ENCODE measurements around the gene TAGLN3. TPM values are rescaled to one million over a fixed set of nuclear protein-coding genes. Genes with fewer than 3 reads are reported as not detected.

The TAGLN3 gene
- total RNA-seq, 4 donors from 2014 or later, result 0.22 to 2.6 TPM; not detected in 2

DNA sequence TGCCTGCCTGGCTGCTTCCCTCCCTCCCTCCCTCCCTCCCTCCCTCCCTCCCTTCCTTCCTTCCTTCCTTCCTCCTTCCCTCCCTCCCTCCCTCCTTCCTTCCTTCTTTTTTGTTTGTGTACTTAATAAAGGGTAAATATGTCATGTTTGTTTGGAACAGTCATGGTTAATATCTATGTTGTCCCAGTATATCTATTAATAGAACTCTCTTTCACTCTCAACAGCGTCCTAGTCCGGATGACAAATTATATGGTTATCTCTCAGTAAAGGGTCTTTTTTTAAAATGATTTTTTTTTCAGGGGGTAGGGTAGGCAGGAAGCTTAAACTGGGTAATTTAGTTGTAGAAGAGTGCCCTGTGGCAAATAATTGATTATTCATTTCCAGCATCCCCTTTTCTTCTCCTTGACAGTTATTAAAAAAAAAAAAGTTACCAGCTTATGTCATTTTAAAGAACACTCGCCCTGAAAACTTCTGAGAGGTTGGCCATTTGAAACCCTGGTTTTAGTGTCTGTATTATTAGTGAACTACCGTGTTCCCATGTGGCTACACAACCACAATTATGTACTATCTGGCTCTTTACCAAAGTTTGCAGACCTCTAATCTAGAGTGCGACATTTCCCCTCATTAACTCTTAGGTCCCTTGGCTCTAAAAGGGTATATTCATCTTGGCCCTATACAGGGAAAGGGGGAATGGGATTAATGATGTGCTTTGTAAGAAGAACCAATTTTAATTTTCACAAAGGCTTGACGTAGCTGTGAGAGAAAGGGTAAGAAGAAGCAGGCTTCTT is 13.7 kb downstream of the TAGLN3 start:
- H3K27ac ChIP-seq, result peak overlapping the region in 2 of 3 donors; percentile 43 to 55
- H3K9me3 ChIP-seq, result no peaks in the 10 kb centered on the region
- intact Hi-C loops (cut with DNase I), result no loop called here
- H3K36me3 ChIP-seq, result no peaks in the 10 kb centered on the region
- 71 to 75% methylated on average over 6 of the region's 6 CpGs for WGBS, 2 donors
- no peak for DNase-seq
- no peak for TF ChIP-seq POLR2A (IDR thresholded peaks at IDR 0.05)
- TF ChIP-seq, protein P1, sequence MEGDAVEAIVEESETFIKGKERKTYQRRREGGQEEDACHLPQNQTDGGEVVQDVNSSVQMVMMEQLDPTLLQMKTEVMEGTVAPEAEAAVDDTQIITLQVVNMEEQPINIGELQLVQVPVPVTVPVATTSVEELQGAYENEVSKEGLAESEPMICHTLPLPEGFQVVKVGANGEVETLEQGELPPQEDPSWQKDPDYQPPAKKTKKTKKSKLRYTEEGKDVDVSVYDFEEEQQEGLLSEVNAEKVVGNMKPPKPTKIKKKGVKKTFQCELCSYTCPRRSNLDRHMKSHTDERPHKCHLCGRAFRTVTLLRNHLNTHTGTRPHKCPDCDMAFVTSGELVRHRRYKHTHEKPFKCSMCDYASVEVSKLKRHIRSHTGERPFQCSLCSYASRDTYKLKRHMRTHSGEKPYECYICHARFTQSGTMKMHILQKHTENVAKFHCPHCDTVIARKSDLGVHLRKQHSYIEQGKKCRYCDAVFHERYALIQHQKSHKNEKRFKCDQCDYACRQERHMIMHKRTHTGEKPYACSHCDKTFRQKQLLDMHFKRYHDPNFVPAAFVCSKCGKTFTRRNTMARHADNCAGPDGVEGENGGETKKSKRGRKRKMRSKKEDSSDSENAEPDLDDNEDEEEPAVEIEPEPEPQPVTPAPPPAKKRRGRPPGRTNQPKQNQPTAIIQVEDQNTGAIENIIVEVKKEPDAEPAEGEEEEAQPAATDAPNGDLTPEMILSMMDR (IDR thresholded peaks at IDR 0.05), result no peak
- H3K27me3 ChIP-seq, result no peaks in the 10 kb centered on the region
- no peak overlapping the region for H3K4me3 ChIP-seq (replicated peaks in 1 of 3)
- H3K4me1 ChIP-seq, result peaks cover 11 to 38% of the 10 kb centered on the region in 2 donors

DNA sequence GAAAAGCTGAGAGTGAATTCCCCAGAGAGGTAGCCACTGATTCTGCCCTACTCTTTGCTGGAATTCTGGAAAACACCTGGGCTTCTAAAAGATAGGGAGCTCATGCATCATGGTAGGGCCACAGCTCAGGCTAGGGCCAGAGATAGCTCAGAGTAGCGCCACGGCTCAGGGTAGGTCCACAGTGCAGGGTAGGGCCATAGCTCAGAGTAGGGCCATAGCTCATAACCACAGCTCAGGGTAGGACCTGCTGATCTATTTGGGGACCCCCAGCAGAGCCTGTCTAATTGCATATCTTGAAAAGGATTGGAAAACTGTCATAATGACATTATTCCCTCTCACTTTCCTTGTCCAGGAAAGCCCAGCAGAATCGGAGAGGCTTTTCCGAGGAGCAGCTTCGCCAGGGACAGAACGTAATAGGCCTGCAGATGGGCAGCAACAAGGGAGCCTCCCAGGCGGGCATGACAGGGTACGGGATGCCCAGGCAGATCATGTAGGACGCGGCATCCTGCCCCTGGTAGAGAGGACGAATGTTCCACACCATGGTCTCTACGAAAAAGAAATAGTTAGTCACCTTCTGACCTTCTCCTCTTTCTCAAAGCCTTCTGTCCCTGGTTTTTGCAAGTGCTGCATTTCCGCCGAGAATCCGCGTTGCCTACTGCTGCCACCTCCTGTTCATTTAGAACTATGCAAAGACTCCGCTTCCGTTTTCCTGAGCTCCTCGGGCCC is 14.5 kb downstream of the TAGLN3 start:
- no peaks in the 10 kb centered on the region for H3K36me3 ChIP-seq
- no peak overlapping the region for H3K4me3 ChIP-seq (replicated peaks in 1 of 3)
- WGBS, 2 donors, result 37 to 39% methylated on average over 19 of the region's 19 CpGs
- TF ChIP-seq POLR2A (IDR thresholded peaks at IDR 0.05), result no peak
- TF ChIP-seq, protein P1 (IDR thresholded peaks at IDR 0.05), result peak; percentile 47 to 85 (median 69)
- no peaks in the 10 kb centered on the region for H3K27me3 ChIP-seq
- peak; percentile 65 to 76 for DNase-seq
- H3K27ac ChIP-seq, result peak overlapping the region in 2 of 3 donors; percentile 34 to 55
- H3K4me1 ChIP-seq, result peaks cover 11 to 31% of the 10 kb centered on the region in 2 donors
- intact Hi-C loops (cut with DNase I), result no loop called here
- no peaks in the 10 kb centered on the region for H3K9me3 ChIP-seq

DNA sequence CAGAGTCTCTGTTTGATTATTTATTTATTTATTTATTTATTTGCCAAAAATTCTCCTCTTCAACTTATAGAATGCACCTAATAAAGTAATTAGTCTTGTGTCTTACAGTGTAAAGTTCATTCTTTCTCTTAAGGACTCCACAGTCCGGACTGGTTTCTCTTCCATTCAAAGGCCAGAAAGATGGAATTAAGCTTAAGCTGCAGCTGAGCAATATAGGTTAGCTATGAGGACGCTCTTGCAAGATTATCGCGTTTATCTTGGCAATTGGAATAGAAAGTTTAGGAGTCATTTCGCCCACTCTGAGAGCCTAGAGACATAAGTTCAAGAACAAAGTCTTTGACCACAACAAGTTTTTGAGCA is 15.0 kb downstream of the TAGLN3 start:
- intact Hi-C loops (cut with DNase I), result no loop called here
- Histone ChIP-seq H3K36me3 (no peaks in the 10 kb centered on the region), H3K27ac (no peak overlapping the region), H3K9me3 (no peaks in the 10 kb centered on the region), H3K27me3 (no peaks in the 10 kb centered on the region), H3K4me1 (peaks cover 11 to 26% of the 10 kb centered on the region in 2 donors), H3K4me3 (replicated peaks in 1 of 3) (no peak overlapping the region)
- TF ChIP-seq POLR2A (IDR thresholded peaks at IDR 0.05), result no peak
- TF ChIP-seq, protein P1 (IDR thresholded peaks at IDR 0.05), result no peak
- WGBS, 2 donors, result 61 to 67% methylated on average over 5 of the region's 5 CpGs
- DNase-seq, result no peak

DNA sequence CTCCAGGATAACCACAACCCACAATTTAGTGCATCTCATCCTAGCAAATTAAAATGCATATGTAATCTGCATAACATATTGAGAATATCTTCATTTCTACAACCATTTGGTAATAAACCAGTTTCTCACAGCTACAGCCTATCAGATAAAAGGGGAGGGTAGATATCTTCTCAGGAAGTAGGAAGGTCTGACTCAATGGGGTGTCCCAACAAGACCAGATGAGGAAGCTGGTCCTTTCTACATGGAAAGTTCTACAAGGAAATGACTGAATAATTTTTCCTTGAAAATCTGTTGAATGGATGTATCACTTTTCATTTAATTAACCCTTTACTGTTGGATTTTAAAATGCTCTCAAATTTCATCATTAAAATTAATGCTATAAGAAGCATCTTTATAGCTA is 18.4 kb downstream of the TAGLN3 start:
- Histone ChIP-seq H3K27ac (no peak overlapping the region), H3K4me3 (replicated peaks in 1 of 3) (no peak overlapping the region), H3K36me3 (no peaks in the 10 kb centered on the region), H3K27me3 (no peaks in the 10 kb centered on the region), H3K9me3 (no peaks in the 10 kb centered on the region), H3K4me1 (peaks cover 0 to 9% of the 10 kb centered on the region in 2 donors)
- TF ChIP-seq, protein P1 (IDR thresholded peaks at IDR 0.05), result no peak
- no peak for TF ChIP-seq POLR2A (IDR thresholded peaks at IDR 0.05)
- intact Hi-C loops (cut with DNase I), result no loop called here
- no peak for DNase-seq

DNA sequence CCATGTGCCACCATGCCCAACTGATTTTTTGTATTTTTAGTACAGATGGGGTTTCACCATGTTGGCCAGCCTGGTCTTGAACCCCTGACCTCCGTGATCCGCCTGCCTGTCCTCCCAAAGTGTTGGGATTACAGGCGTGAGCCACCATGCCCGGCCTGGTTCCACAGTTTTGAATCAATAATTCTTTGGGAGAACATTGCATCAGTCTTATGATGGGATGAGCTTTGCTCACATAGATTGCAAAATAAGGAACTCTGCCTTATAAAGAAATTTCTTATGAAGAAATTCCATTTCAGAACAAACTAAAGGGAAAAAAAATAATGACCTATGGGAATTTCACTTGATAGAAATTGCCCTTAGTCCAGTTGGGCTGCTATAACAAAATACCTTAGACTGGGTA is 20.0 kb downstream of the TAGLN3 start:
- 96 to 97% methylated on average over 4 of the region's 4 CpGs for WGBS, 2 donors
- Histone ChIP-seq H3K27ac (no peak overlapping the region), H3K4me1 (no peaks in the 10 kb centered on the region), H3K9me3 (no peaks in the 10 kb centered on the region), H3K4me3 (replicated peaks in 1 of 3) (no peak overlapping the region), H3K36me3 (no peaks in the 10 kb centered on the region), H3K27me3 (no peaks in the 10 kb centered on the region)
- TF ChIP-seq, protein P1 (IDR thresholded peaks at IDR 0.05), result no peak
- TF ChIP-seq POLR2A (IDR thresholded peaks at IDR 0.05), result no peak
- no peak for DNase-seq
- intact Hi-C loops (cut with DNase I), result no loop called here
